HCEC 1CT (cell line): ENCODE data around the gene MGAM2.
"Not testable (repeated sequence)": the region's sequence is repeated elsewhere in the genome, so short reads cannot be mapped to it uniquely, and the experiment has no call there.

Experiments used
- DNase-seq: peaks from one replicate; pipeline ENCODE4 v3.0.0-alpha.2; 2017

Gene MGAM2

DNA sequence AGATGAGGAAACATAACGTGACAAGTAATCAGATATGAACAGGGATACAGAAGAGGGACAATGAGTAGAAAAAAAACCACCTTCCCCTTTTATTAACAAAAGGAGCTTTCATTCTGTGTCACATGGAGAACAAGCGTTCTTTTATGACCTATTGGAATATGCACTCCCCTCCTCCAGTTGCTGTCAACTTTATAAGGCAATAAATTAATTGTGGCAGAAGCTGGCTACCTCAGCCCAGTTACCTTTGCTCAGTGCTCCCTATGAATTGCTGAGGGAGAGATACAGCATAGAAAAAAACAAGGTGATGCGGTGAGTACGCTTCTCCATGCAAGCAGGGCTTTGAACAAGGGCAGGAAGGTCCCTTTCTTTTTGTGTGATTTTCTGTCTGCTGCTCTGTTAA lies at the start of gene MGAM2:
MGAM2 (plus strand) TSS at position 220 of the 400 bp plus-strand sequence. CDS start 5,156 bp downstream, outside the sequence.
- no peak for DNase-seq

DNA sequence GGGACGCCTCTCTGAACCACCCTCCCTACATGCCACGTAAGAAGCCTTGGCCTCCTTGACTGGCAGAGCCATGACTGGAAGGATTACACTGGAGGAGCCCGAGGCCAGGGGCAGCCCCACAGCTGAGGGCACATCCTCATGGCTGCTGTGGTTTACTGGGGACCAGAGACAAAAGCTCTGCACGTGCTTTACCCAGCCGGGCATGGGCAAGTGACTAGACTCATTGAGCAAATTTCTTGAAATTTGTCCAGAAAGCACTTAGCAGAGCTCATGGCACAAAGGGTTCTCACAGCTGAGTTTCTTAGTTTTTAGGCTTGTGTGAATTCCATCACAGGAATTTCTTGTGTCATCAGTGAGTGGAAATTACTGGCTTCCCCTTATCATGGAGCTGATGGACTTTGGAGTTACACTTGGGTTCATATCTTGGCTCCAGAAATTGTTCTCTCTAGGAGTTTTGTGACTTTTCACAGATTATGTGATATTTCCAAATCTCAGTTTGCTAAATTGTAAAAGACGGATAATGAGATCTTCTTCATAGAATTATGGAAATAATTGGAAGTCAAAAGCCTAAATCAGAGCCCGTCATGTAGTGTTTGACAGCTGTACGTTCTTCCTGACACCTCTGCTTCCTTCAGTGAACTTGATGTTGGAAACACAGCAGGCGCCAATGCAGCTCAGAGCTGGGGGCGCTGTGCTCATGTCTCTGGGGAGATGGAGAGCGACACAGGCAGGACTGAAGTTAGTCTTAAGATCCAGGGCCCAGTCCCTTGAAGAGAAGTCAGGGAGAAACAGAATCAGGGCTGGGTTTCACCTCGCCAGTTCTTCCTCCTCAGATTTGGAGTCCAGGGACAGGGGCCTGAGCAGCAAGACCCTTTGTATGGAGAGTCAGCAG lies 47.7 kb upstream of the MGAM2 start:
- DNase-seq = no peak

DNA sequence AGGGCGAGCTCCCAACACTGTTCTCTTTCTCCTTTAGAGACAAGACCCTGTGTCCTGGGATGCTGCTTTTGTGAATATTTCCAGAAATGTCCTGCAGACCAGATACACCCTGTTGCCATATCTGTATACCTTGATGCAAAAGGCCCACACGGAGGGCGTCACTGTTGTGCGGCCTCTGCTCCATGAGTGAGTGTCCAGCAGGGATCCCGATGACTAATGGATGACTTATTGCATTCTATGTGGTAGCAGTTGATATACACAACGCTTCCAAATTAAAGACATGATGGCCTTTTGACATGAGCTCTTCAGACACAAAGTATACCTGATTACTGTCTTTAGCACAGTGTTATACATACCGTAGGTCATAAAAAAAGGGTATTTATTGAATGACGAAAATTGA lies 45.0 kb upstream of the MGAM2 start:
- DNase-seq = no peak

- no peak for DNase-seq
These were observed 33.8 kb upstream of the MGAM2 start for GRCh38 chr7:142077762-142078161.

DNA sequence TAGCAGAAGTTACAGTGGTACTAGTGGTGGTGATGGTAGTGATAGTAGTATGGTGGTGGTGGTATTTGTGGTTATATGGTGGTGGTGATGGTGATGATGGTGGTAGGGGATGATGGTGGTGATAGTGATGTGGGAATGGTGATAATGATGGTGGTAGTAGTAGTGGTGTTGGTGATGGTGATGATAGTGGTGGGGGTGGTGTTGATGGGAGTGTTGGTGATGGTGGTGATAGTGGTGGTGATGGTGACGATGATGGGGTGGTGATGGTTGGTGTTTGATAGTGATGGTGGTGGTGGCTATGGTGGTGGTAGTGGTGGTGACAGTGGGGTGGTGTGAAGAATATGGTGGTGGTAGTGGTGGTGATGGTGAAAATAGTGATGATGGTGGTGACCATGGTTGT lies 27.9 kb upstream of the MGAM2 start:
- no peak for DNase-seq

DNA sequence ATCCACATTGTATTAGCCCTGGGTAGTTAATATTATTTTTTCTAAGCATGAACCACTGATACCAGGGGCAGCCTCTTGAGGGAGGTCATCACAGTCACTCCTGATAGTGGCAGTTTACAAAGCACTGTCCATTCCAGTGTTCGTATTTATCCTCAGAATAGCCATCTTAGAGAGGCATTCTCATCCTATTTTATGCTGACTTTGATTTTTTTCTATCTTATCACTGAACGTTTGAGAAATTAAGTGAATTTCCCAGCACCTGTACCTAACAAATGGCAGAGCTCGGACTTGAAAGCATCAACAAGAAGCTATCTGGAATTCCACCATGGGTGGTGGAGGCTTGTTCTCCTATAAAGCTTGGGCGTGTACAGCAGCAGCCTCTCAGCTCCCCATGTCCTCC lies 26.1 kb upstream of the MGAM2 start:
- DNase-seq = no peak

- no peak for DNase-seq
These were observed 23.4 kb upstream of the MGAM2 start for GRCh38 chr7:142088022-142088714.

DNA sequence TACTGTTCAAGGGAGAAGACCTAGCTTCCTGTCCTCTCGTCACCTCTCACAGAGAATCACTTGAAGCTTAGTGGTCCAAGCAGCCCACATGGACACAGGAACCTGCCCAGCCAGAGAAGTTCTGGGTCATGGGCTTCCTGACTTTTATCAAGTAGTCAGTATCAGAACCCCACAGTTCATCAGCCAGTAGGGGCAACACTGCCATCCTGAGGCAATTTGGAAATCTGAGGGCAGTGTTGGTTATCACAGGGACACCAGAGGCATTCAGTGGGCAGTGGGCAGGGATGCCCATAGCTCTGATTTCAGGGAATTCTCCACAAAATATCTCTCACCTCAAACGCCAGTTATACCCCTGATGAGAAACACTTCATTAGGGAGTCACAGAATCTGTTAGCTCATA lies 22.5 kb upstream of the MGAM2 start:
- no peak for DNase-seq

DNA sequence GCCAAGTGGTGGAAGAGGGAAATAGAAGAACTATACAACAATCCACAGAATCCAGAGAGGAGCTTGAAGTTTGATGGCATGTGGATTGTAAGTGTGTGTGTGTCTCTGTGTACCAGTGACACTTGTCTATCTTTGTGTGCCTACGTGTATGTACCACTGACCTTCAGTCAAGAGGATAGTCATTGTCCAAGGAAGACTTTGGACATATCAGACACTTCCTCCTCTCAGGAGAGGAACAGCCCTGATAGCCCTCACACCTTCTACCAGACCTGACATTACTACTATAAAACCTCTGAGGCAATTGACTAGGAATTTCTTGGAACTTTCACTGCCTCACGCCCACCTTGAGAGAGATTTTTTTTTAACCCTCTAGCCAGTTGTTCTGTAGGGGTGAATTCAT lies 19.6 kb upstream of the MGAM2 start:
- no peak for DNase-seq

- no peak for DNase-seq
These were observed 16.7 kb upstream of the MGAM2 start for GRCh38 chr7:142094861-142095260.

DNA sequence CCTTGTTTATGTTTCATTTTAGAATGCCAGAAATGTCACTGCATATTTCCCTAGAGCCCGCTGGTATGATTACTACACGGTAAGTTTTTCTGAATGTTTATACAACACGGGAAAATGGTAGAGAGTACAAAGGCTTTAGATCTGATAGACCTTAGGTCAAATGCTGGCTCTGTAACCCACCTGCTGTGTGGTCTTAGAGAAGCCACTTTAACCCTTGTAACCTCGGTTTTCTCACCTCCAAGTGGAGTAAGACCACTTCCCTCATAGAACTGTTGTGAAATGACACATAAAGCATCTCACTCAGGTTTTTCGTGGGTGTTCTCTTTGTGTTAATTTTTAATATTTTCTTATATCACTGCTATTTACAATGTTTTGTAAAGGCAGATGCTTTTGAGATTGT lies 13.9 kb upstream of the MGAM2 start:
- DNase-seq = no peak

- DNase-seq = no peak
These were observed 13.5 kb upstream of the MGAM2 start for GRCh38 chr7:142098004-142098403.

DNA sequence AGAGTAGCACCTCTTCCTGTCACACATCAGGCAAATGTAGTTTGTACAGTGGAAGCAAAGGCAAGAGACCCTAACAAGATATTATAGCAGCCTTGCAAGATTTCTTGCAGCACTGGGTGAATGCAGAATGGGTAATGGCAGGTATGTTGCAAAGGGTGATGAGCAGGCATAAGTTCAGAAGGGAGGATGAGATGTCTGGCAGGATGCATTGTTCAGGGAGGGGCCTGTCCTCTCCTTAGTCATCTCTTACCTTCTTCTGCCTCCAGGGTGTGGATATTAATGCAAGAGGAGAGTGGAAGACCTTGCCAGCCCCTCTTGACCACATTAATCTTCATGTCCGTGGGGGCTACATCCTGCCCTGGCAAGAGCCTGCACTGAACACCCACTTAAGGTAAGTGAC lies 12.2 kb upstream of the MGAM2 start:
- DNase-seq = not testable (repeated sequence)

GRCh38 chr7:142100634-142101033 lies 10.9 kb upstream of the MGAM2 start:
- no peak for DNase-seq

DNA sequence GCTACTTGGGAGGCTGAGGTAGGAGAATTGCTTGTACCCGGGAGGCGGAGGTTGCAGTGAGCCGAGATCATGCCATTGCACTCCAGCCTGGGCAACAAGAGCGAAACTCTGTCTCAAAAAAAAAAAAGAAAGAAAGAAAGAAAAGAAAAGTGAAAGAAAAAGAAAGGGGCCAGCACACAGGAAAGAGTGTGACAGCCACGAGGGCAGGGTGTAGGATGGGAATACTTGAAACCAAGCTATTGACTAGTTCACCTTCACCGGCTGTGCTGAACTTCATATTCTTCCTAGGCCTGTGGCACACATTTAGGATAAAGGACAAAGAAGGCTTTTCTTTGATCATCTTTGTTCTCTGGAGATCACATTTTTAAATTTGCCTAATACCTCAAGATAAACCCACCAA lies 9.7 kb upstream of the MGAM2 start:
- not testable (repeated sequence) for DNase-seq

DNA sequence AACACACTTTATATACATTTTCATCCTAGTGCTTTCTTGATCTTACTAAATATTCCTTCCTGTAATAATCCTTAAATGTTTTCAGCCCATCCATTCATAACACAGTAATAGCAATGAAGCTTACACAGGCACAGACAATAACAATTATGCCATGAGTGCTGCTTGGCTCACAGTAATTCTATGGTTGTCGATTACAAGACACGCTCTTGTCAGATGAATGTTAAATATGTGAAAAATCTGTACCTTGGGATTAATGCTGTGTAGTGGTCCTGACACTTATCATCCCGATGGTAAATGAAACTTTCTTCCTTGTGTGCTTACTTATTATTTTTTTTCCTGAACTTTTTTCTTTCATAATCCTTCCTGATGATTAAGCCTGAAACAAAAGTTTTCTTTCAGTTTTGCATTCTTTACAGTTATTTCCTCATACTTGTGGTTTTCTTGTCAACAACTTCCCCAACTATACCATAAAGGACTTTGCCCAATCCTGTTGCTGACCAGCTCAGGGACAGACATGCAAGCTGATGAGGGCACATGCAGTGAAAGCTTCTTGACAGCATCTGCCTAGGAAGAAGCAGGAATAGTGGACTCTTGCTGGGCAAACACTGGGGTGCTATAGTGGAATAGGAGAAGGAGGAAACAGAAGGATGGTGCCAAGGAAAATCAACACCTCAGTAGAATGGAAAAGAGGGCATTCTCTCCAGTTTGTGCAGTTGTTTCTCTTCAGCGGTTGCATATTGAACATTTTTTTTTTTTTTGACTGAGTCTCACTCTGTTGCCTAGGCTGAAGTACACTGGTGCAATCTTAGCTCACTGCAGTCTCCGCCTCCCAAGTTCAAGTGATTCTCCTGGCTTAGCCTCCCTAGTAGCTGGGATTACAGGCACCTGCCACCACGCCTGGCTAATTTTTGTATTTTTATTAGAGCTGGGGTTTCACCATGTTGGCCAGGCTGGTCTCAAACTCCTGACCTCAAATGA lies 6.7 kb upstream of the MGAM2 start:
- peak; percentile 2 for DNase-seq

DNA sequence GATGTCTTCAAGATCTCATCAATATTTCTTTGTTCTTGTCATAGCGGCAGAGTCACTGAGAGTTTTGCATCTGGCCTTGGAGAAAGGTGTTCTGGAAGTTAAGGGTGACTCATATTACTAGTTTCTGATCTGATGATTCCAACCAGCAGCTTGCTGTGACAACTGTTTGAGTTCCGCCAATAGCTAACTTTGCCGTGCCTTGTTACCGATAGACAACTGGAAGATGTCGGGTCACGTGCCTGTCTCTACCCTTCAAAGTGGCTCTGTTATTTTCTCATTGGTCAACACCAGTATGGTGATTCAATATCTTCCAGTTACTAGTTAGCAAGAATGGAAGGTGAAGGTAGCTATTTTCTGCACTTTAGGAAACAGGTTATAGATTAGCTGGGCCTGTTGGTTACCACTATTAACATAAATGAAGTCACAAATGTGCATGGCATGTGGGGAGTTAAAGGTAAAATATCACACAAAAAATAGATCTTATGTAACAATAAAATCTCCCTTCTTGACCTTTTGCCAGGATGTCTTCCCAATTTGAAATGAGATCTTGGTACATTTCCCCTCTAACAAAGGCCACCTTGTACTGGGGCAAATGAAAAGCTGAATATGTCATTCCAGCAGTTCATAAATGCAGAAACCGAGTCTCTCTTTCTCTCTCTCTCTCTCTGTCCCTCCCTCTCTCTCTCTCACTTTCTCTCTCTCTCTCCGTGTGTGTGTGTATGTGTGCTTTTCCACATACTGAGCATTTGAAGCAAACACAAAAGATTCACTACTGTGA lies 2.6 kb upstream of the MGAM2 start:
- no peak for DNase-seq

- no peak for DNase-seq
These were observed 1.4 kb upstream of the MGAM2 start for GRCh38 chr7:142110098-142110497.

DNA sequence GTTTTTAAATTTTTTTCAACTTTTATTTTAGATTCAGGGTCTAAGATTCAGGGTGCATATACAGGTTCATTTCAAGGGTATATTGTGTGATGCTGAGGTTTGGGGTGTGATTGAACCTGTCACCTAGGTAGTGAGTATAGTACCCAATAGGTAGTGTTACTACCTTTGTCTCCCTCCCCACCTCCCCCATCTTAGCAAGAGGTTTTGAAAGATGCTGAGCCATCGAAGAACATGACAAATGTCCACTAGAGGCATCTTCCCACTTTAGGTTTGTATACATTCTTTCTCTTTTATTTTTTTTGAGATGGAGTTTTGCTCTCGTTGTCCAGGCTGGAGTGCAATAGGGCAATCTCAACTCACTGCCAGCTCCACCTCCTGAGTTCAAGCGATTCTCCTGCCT lies 880 bp upstream of the MGAM2 start:
- no peak for DNase-seq

DNA sequence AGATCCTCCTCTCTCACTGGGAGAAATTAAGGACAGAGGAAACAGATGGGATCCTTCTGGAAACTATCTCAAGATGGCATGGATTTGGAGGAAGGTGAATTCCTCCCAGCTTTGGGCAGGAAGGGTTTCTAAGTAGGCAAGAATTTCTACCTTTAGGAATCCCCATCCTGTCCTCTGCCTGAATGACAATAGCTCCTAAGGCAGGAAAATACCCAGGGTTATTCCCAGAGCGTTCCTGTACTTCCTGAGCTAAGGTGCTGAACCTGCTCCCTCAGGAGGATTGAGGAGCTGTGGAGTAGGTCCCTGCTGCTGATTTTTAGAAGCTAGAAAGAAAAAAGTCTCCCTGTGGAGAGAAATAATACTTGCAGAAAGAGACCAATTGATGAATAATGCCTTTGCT lies 568 bp downstream of the MGAM2 start:
- no peak for DNase-seq

DNA sequence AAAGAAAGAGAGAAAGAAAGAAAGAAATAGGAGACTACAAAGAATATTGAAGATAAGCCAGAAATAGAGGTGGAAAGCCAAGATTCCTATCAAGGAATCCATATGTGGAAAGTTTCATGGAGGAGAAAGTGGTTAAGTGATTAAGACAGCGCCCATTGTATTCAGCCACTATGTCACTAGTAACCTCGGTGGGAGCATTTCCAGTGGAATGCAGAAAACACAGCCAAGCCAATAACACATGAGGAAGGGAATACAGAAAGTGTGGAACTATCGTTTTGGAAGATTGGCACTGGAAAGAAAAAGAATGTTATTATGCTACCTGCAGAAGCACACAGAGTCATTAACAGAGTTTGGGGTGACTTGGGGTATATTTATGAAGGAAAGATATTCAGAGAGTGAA lies 2.7 kb downstream of the MGAM2 start:
- no peak for DNase-seq

- no peak for DNase-seq
These were observed 9.0 kb downstream of the MGAM2 start for GRCh38 chr7:142120524-142120923.
